GM23338 (cell line): ENCODE data around the gene CDYL. TPM values are rescaled to one million over a fixed set of nuclear protein-coding genes. Genes with fewer than 3 reads are reported as not detected.

Source experiments
- ATAC-seq: fragments of 200-7000 bp; cut with Tn5 transposase; 3 replicates; pipeline ENCODE4 v1.9.1; 2020
- DNase-seq: peaks from one replicate; pipeline ENCODE4 v3.0.0-alpha.2; 2015; ENCODE audit warnings: low spot score
- H2AFZ ChIP-seq: fragments of 200-600 bp; sonication (generic); 2 replicates; pipeline ENCODE4 v1.8.0; 2016; ENCODE audit warnings: antibody characterized with exemption, mild to moderate bottlenecking, moderate library complexity
- H3F3A ChIP-seq: fragments of 200-600 bp; sonication (generic); replicated peaks from 2 replicates; pipeline ENCODE4 v1.8.0; 2017; ENCODE audit warnings: antibody characterized with exemption, mixed run types, low read depth
- H3K27ac ChIP-seq: fragments of 200-600 bp; sonication (generic); 2 replicates; pipeline ENCODE4 v1.6.1; 2016; ENCODE audit warnings: low read depth
- H3K27me3 ChIP-seq: fragments of 200-600 bp; sonication (generic); 2 replicates; pipeline ENCODE4 v1.8.0; 2016; ENCODE audit warnings: mild to moderate bottlenecking, mixed run types, moderate library complexity; ENCODE audit not compliant: insufficient read depth
- H3K36me3 ChIP-seq: fragments of 200-600 bp; sonication (generic); 2 replicates; pipeline ENCODE4 v1.8.0; 2016; ENCODE audit warnings: mild to moderate bottlenecking; ENCODE audit not compliant: insufficient read depth
- H3K4me1 ChIP-seq: fragments of 200-600 bp; sonication (generic); 2 replicates; pipeline ENCODE4 v1.8.0; 2016; ENCODE audit warnings: mild to moderate bottlenecking, moderate library complexity; ENCODE audit not compliant: insufficient read depth
- H3K4me2 ChIP-seq: fragments of 200-600 bp; sonication (generic); 2 replicates; pipeline ENCODE4 v1.7.1; 2017; ENCODE audit warnings: mixed run types
- H3K4me3 ChIP-seq: fragments of 200-600 bp; sonication (generic); 2 replicates; pipeline ENCODE4 v1.6.1; 2016; ENCODE audit warnings: mixed run types
- H3K79me2 ChIP-seq: fragments of 200-600 bp; sonication (generic); replicated peaks from 2 replicates; pipeline ENCODE4 v1.8.0; 2017; ENCODE audit warnings: mild to moderate bottlenecking; ENCODE audit not compliant: insufficient read depth
- H3K9me2 ChIP-seq: fragments of 200-600 bp; sonication (generic); 2 replicates; pipeline ENCODE4 v1.8.0; 2017; ENCODE audit not compliant: insufficient read depth
- H4K20me1 ChIP-seq: fragments of 200-600 bp; sonication (generic); replicated peaks from 2 replicates; pipeline ENCODE4 v1.8.0; 2017; ENCODE audit warnings: mild to moderate bottlenecking; ENCODE audit not compliant: insufficient read depth
- H3K27ac Mint-ChIP-seq: 2 replicates; pipeline ENCODE4 v1.8.0; 2020; ENCODE audit warnings: inconsistent platforms, mild to moderate bottlenecking, moderate library complexity, mixed read lengths
- H3K27me3 Mint-ChIP-seq: 3 replicates; pipeline ENCODE4 v1.8.0; 2022; ENCODE audit warnings: low read depth, mild to moderate bottlenecking, moderate library complexity, mixed read lengths, inconsistent platforms; ENCODE audit not compliant: insufficient read depth, poor library complexity
- H3K36me3 Mint-ChIP-seq: 3 replicates; pipeline ENCODE4 v1.8.0; 2021; ENCODE audit warnings: low read depth, mild to moderate bottlenecking, inconsistent platforms, moderate library complexity, mixed read lengths
- H3K4me1 Mint-ChIP-seq: 3 replicates; pipeline ENCODE4 v1.8.0; 2020; ENCODE audit warnings: mild to moderate bottlenecking, inconsistent platforms, mixed read lengths
- H3K4me3 Mint-ChIP-seq: 3 replicates; pipeline ENCODE4 v1.8.0; 2021; ENCODE audit warnings: moderate library complexity, mild to moderate bottlenecking, inconsistent platforms, mixed read lengths
- H3K9me3 Mint-ChIP-seq: 3 replicates; pipeline ENCODE4 v1.8.0; 2020; ENCODE audit warnings: moderate library complexity, mild to moderate bottlenecking, inconsistent platforms, mixed read lengths
- CREB1 ChIP-seq: fragments of 250-450 bp; sonication (Bioruptor Pico); IDR thresholded peaks from 2 replicates; pipeline ENCODE4 v1.5.0; 2020; ENCODE audit warnings: low read depth, mild to moderate bottlenecking, moderate library complexity
- EZH2 ChIP-seq: fragments of 200-600 bp; sonication (generic); IDR thresholded peaks from one replicate; pipeline ENCODE4 v1.8.0; 2017; ENCODE audit warnings: antibody characterized with exemption, mild to moderate bottlenecking, low read depth; ENCODE audit not compliant: unreplicated experiment
- EZH2phosphoT487 ChIP-seq: fragments of 200-600 bp; sonication (generic); IDR thresholded peaks from one replicate; pipeline ENCODE4 v1.8.1; 2018; ENCODE audit warnings: antibody characterized with exemption; ENCODE audit not compliant: unreplicated experiment
- JUNB ChIP-seq: IDR thresholded peaks from one replicate; pipeline ENCODE4 v1.6.1; 2016; ENCODE audit warnings: antibody characterized with exemption; ENCODE audit not compliant: unreplicated experiment
- REST ChIP-seq: IDR thresholded peaks from one replicate; pipeline ENCODE4 v1.6.1; 2018; ENCODE audit warnings: antibody characterized with exemption; ENCODE audit not compliant: unreplicated experiment
- STAT1 ChIP-seq: IDR thresholded peaks from one replicate; pipeline ENCODE4 v1.6.1; 2016; ENCODE audit warnings: antibody characterized with exemption; ENCODE audit not compliant: unreplicated experiment
- ZNF114 ChIP-seq: fragments of 250-450 bp; sonication (Bioruptor Pico); IDR thresholded peaks from 2 replicates; pipeline ENCODE4 v1.5.0; 2020; ENCODE audit warnings: mild to moderate bottlenecking, moderate library complexity
- polyA plus RNA-seq: library from polyadenylated mRNA; unstranded; fragments of >200 nt; fragmentation: Nextera tagmentation; extraction: Ambion mirVana; gene quantifications from 2 replicates; pipeline ENCODE4 v1.2.1, GENCODE V29; 2016
- total RNA-seq: library from RNA; depleted of rRNA; stranded (reverse); fragments of >200 nt; shearing (Covaris generic); gene quantifications from 2 replicates; pipeline ENCODE4 v1.2.3, GENCODE V29; 2014
- TF ChIP-seq, protein P1 (sequence below): IDR thresholded peaks from 2 replicates; pipeline ENCODE4 v1.6.1; 2016; ENCODE audit warnings: antibody characterized with exemption
- TF ChIP-seq, protein P2 (sequence below): fragments of 250-450 bp; sonication (Bioruptor Pico); IDR thresholded peaks from 2 replicates; pipeline ENCODE4 v1.5.0; 2020; ENCODE audit warnings: mild to moderate bottlenecking, moderate library complexity

CDYL gene
- total and polyA plus RNA-seq, 2 experiments from 2014 or later: 67.2 to 128 TPM

DNA sequence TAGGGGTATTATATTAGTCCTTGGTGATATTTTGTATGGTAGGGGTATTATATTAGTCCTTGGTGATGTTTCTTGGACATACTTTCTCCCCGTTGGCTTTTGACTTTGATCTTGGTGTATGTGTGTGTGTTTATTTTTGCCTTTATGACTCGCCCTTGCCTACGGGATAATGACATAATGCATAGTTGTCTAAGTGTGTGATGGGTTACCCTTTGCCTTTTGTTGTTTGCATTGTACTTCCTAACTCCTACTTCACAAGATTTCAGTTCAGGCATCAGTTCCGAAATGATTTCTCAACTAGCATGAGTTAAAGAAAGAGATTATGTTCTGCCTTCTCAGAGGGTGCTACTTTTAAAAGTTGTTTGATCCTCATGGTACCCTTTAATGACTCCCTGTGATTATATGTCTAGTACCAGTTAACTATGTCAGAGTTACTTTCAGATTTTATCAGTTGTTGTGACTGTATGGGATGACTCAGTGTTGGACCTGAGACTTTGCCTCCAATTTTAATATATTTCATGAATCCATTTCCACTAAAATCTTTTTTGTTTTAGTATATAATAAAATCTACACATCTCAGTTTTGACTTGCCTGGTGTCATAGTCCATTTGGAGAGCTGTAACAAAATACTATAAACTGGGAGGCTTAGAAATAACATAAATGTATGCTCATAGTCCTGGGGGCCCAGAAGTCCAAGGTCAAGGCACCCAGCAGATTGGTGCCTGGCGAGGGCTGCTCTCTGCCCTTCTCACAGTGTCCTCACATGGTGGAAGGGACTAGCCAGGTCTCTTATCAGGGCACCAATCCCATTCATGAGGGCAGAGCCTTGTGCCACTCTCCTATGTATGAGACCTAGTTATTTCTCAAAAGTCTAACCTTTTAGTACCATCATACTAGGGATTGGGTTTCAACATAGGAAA is 34.1 kb downstream of the CDYL start:
- no peak overlapping the region for H3K27ac Mint-ChIP-seq
- H3K4me1 Mint-ChIP-seq: peaks cover 37% of the 10 kb centered on the region
- no peaks in the 10 kb centered on the region for H3K9me3 Mint-ChIP-seq
- H3K9me2 ChIP-seq: no peaks in the 10 kb centered on the region; the same call in 1 of the 2 replicates
- DNase-seq (no peak), ATAC-seq (no peak)
- no peaks in the 10 kb centered on the region for H3K36me3 ChIP-seq
- peaks cover 6% of the 10 kb centered on the region for H3K27me3 Mint-ChIP-seq
- no peak overlapping the region for H3K27ac ChIP-seq
- no peaks in the 10 kb centered on the region for H3K27me3 ChIP-seq
- H4K20me1 ChIP-seq: peaks cover 93% of the 10 kb centered on the region
- peaks cover 16% of the 10 kb centered on the region for H3K36me3 Mint-ChIP-seq
- H3K4me1 ChIP-seq: peaks cover 32% of the 10 kb centered on the region
- no peak overlapping the region for H2AFZ ChIP-seq
- H3K4me2 ChIP-seq: no peak overlapping the region
- H3K79me2 ChIP-seq: peaks cover 97% of the 10 kb centered on the region
- no peak overlapping the region for H3K4me3 ChIP-seq
- no peak for TF ChIP-seq STAT1
- TF ChIP-seq, protein P1, sequence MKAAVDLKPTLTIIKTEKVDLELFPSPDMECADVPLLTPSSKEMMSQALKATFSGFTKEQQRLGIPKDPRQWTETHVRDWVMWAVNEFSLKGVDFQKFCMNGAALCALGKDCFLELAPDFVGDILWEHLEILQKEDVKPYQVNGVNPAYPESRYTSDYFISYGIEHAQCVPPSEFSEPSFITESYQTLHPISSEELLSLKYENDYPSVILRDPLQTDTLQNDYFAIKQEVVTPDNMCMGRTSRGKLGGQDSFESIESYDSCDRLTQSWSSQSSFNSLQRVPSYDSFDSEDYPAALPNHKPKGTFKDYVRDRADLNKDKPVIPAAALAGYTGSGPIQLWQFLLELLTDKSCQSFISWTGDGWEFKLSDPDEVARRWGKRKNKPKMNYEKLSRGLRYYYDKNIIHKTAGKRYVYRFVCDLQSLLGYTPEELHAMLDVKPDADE: no peak
- no peak for TF ChIP-seq REST
- TF ChIP-seq EZH2phosphoT487: no peak
- TF ChIP-seq CREB1 (CRISPR knock-in tag): no peak
- TF ChIP-seq ZNF114 (CRISPR knock-in tag): no peak
- TF ChIP-seq EZH2: no peak
- TF ChIP-seq, protein P2, sequence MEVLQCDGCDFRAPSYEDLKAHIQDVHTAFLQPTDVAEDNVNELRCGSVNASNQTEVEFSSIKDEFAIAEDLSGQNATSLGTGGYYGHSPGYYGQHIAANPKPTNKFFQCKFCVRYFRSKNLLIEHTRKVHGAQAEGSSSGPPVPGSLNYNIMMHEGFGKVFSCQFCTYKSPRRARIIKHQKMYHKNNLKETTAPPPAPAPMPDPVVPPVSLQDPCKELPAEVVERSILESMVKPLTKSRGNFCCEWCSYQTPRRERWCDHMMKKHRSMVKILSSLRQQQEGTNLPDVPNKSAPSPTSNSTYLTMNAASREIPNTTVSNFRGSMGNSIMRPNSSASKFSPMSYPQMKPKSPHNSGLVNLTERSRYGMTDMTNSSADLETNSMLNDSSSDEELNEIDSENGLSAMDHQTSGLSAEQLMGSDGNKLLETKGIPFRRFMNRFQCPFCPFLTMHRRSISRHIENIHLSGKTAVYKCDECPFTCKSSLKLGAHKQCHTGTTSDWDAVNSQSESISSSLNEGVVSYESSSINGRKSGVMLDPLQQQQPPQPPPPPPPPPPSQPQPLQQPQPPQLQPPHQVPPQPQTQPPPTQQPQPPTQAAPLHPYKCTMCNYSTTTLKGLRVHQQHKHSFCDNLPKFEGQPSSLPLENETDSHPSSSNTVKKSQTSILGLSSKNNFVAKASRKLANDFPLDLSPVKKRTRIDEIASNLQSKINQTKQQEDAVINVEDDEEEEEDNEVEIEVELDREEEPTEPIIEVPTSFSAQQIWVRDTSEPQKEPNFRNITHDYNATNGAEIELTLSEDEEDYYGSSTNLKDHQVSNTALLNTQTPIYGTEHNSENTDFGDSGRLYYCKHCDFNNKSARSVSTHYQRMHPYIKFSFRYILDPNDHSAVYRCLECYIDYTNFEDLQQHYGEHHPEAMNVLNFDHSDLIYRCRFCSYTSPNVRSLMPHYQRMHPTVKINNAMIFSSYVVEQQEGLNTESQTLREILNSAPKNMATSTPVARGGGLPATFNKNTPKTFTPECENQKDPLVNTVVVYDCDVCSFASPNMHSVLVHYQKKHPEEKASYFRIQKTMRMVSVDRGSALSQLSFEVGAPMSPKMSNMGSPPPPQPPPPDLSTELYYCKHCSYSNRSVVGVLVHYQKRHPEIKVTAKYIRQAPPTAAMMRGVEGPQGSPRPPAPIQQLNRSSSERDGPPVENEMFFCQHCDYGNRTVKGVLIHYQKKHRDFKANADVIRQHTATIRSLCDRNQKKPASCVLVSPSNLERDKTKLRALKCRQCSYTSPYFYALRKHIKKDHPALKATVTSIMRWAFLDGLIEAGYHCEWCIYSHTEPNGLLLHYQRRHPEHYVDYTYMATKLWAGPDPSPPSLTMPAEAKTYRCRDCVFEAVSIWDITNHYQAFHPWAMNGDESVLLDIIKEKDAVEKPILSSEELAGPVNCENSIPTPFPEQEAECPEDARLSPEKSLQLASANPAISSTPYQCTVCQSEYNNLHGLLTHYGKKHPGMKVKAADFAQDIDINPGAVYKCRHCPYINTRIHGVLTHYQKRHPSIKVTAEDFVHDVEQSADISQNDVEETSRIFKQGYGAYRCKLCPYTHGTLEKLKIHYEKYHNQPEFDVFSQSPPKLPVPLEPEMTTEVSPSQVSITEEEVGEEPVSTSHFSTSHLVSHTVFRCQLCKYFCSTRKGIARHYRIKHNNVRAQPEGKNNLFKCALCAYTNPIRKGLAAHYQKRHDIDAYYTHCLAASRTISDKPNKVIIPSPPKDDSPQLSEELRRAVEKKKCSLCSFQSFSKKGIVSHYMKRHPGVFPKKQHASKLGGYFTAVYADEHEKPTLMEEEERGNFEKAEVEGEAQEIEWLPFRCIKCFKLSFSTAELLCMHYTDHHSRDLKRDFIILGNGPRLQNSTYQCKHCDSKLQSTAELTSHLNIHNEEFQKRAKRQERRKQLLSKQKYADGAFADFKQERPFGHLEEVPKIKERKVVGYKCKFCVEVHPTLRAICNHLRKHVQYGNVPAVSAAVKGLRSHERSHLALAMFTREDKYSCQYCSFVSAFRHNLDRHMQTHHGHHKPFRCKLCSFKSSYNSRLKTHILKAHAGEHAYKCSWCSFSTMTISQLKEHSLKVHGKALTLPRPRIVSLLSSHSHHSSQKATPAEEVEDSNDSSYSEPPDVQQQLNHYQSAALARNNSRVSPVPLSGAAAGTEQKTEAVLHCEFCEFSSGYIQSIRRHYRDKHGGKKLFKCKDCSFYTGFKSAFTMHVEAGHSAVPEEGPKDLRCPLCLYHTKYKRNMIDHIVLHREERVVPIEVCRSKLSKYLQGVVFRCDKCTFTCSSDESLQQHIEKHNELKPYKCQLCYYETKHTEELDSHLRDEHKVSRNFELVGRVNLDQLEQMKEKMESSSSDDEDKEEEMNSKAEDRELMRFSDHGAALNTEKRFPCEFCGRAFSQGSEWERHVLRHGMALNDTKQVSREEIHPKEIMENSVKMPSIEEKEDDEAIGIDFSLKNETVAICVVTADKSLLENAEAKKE (CRISPR knock-in tag): no peak
- no peak for TF ChIP-seq JUNB
- no peaks in the 10 kb centered on the region for H3F3A ChIP-seq
- no peak overlapping the region for H3K4me3 Mint-ChIP-seq
